GM18909 (cell line): Measurements from ENCODE around the gene SLC24A3.

ENCODE experiments used
- ATAC-seq: cut with Tn5 transposase; IDR thresholded peaks from one replicate; pipeline ENCODE4 v1.9.1; 2021; ENCODE audit warnings: mild to moderate bottlenecking; ENCODE audit not compliant: unreplicated experiment, poor library complexity

Gene SLC24A3

GRCh38 chr20:19268426-19268825, 56.0 kb downstream of the SLC24A3 start:
- ATAC-seq: no peak

- ATAC-seq: no peak
Observed at GRCh38 chr20:19269737-19270340, 57.4 kb downstream of the SLC24A3 start.

GRCh38 chr20:19271879-19272651, 59.6 kb downstream of the SLC24A3 start:
- ATAC-seq: no peak

- no peak for ATAC-seq
Observed at GRCh38 chr20:19272976-19273654, 60.7 kb downstream of the SLC24A3 start.

- no peak for ATAC-seq
Observed at GRCh38 chr20:19274001-19274400, 61.6 kb downstream of the SLC24A3 start.

- ATAC-seq: no peak
Observed at GRCh38 chr20:19274412-19275015, 62.1 kb downstream of the SLC24A3 start.

- no peak for ATAC-seq
Observed at GRCh38 chr20:19275038-19275629, 62.7 kb downstream of the SLC24A3 start.

- no peak for ATAC-seq
Observed at GRCh38 chr20:19275630-19276071, 63.2 kb downstream of the SLC24A3 start.

- ATAC-seq: no peak
Observed at GRCh38 chr20:19277381-19277780, 64.9 kb downstream of the SLC24A3 start.

GRCh38 chr20:19283490-19284025, 71.1 kb downstream of the SLC24A3 start:
- ATAC-seq: no peak

GRCh38 chr20:19284400-19285178, 72.1 kb downstream of the SLC24A3 start:
- ATAC-seq: no peak

- ATAC-seq: no peak
Observed at GRCh38 chr20:19285436-19285835, 73.0 kb downstream of the SLC24A3 start.

- no peak for ATAC-seq
Observed at GRCh38 chr20:19288061-19288460, 75.6 kb downstream of the SLC24A3 start.

GRCh38 chr20:19288636-19289035, 76.2 kb downstream of the SLC24A3 start:
- no peak for ATAC-seq

- no peak for ATAC-seq
Observed at GRCh38 chr20:19289451-19289850, 77.0 kb downstream of the SLC24A3 start.

- ATAC-seq: no peak
Observed at GRCh38 chr20:19291024-19291817, 78.8 kb downstream of the SLC24A3 start.

- no peak for ATAC-seq
Observed at GRCh38 chr20:19291818-19292132, 79.3 kb downstream of the SLC24A3 start.

GRCh38 chr20:19292254-19292653, 79.8 kb downstream of the SLC24A3 start:
- ATAC-seq: no peak

- no peak for ATAC-seq
Observed at GRCh38 chr20:19295076-19295475, 82.6 kb downstream of the SLC24A3 start.
